Measurements from ENCODE around the gene PAK5.
A peak's percentile ranks its signal among the peaks of the same experiment; 100 is the strongest.

The PAK5 gene

GRCh38 chr20:9500121-9500520, 338.8 kb downstream of the PAK5 start:
- DNase-seq (ENCODE audit: low spot score), result no peak
- no peak overlapping the region for H3K27ac ChIP-seq
- H3K4me3 ChIP-seq, result no peak overlapping the region
- peak; percentile 17 for TF ChIP-seq CTCF (IDR thresholded peaks at IDR 0.05)

- no peak overlapping the region for H3K4me3 ChIP-seq
- DNase-seq (ENCODE audit: low spot score), result no peak
- no peak overlapping the region for H3K27ac ChIP-seq
- TF ChIP-seq CTCF (IDR thresholded peaks at IDR 0.05), result no peak
These were observed 339.6 kb downstream of the PAK5 start for GRCh38 chr20:9499126-9499899.

- no peak for DNase-seq (ENCODE audit: low spot score)
- Histone ChIP-seq H3K27ac (no peak overlapping the region), H3K4me3 (no peak overlapping the region)
- TF ChIP-seq CTCF (IDR thresholded peaks at IDR 0.05), result no peak
These were observed 340.6 kb downstream of the PAK5 start for GRCh38 chr20:9498322-9498721.

- no peak for TF ChIP-seq CTCF (IDR thresholded peaks at IDR 0.05)
These were observed 342.7 kb downstream of the PAK5 start for GRCh38 chr20:9496155-9496554.

GRCh38 chr20:9495701-9496100, 343.2 kb downstream of the PAK5 start:
- no peak for DNase-seq (ENCODE audit: low spot score)
- H3K27ac ChIP-seq, result no peak overlapping the region
- TF ChIP-seq CTCF (IDR thresholded peaks at IDR 0.05), result no peak

More at GRCh38 chr20:9496155-9496554, 342.7 kb downstream of the PAK5 start:
- Histone ChIP-seq H3K4me3 (no peak overlapping the region), H3K27ac (no peak overlapping the region)
- no peak for DNase-seq (ENCODE audit: low spot score)

GRCh38 chr20:9493803-9494202, 345.1 kb downstream of the PAK5 start:
- DNase-seq (ENCODE audit: low spot score), result no peak
- Histone ChIP-seq H3K27ac (no peak overlapping the region), H3K4me3 (no peak overlapping the region)
- no peak for TF ChIP-seq CTCF (IDR thresholded peaks at IDR 0.05)

More at GRCh38 chr20:9495701-9496100, 343.2 kb downstream of the PAK5 start:
- no peak overlapping the region for H3K4me3 ChIP-seq

GRCh38 chr20:9492067-9492466, 346.8 kb downstream of the PAK5 start:
- TF ChIP-seq CTCF (IDR thresholded peaks at IDR 0.05), result no peak
- no peak for DNase-seq (ENCODE audit: low spot score)
- no peak overlapping the region for H3K4me3 ChIP-seq
- H3K27ac ChIP-seq, result no peak overlapping the region
